Stimulated activated CD8-positive, alpha-beta memory T cell treated with anti-CD3 and anti-CD28 coated beads, Interleukin-7, amount 100 ng/mL, for 48 hours (primary cell): ENCODE data around the gene SHCBP1L.

Experiments used
- DNase-seq, 2 donors: peaks; one replicate each; pipeline ENCODE4 v3.0.0-alpha.2; 2020; ENCODE audit warnings: low read depth in 1 of 2; ENCODE audit errors: extremely low read depth in 1 of 2

The SHCBP1L gene

GRCh38 chr1:182952677-182953444, at the start of gene SHCBP1L:
Gene SHCBP1L, minus strand, starts transcription at chr1:182953166. Its CDS starts 33 bp downstream, at chr1:182953133.
- no peak for DNase-seq

GRCh38 chr1:183002267-183002666, 49.3 kb upstream of the SHCBP1L start:
- DNase-seq = no peak

GRCh38 chr1:183000167-183000962, 47.4 kb upstream of the SHCBP1L start:
- DNase-seq = no peak

GRCh38 chr1:182998482-182998881, 45.5 kb upstream of the SHCBP1L start:
- DNase-seq = no peak

GRCh38 chr1:182996816-182997215, 43.9 kb upstream of the SHCBP1L start:
- no peak for DNase-seq

GRCh38 chr1:182995894-182996293, 42.9 kb upstream of the SHCBP1L start:
- DNase-seq = no peak

GRCh38 chr1:182993746-182994145, 40.8 kb upstream of the SHCBP1L start:
- no peak for DNase-seq

- no peak for DNase-seq
These were observed 37.6 kb upstream of the SHCBP1L start for GRCh38 chr1:182990413-182991144.

- DNase-seq = no peak
These were observed 32.9 kb upstream of the SHCBP1L start for GRCh38 chr1:182985876-182986275.

GRCh38 chr1:182984621-182985020, 31.7 kb upstream of the SHCBP1L start:
- no peak for DNase-seq

GRCh38 chr1:182984138-182984537, 31.2 kb upstream of the SHCBP1L start:
- DNase-seq = no peak

- DNase-seq = no peak
These were observed 25.3 kb upstream of the SHCBP1L start for GRCh38 chr1:182978151-182978853.

- DNase-seq = no peak
These were observed 24.5 kb upstream of the SHCBP1L start for GRCh38 chr1:182977480-182977879.

- no peak for DNase-seq
These were observed 21.7 kb upstream of the SHCBP1L start for GRCh38 chr1:182974506-182975191.

GRCh38 chr1:182972829-182973228, 19.9 kb upstream of the SHCBP1L start:
- DNase-seq = no peak

- DNase-seq = no peak
These were observed 19.3 kb upstream of the SHCBP1L start for GRCh38 chr1:182972231-182972630.

GRCh38 chr1:182971219-182971618, 18.3 kb upstream of the SHCBP1L start:
- no peak for DNase-seq

- no peak for DNase-seq
These were observed 16.1 kb upstream of the SHCBP1L start for GRCh38 chr1:182968836-182969734.

- DNase-seq = no peak
These were observed 15.3 kb upstream of the SHCBP1L start for GRCh38 chr1:182968151-182968741.
